CD14-positive monocyte (primary cell): ENCODE data around the gene PDLIM5. TPM values are rescaled to one million over a fixed set of nuclear protein-coding genes. Genes with fewer than 3 reads are reported as not detected.

ENCODE experiments used
- DNase-seq, 3 donors: peaks; one replicate each; pipeline ENCODE4 v3.0.0-alpha.2; 2011 to 2022
- H2AFZ ChIP-seq: 2 replicates; pipeline ENCODE4 v1.6.0; 2012; ENCODE audit warnings: mild to moderate bottlenecking, low read depth, low read length, inconsistent platforms; ENCODE audit not compliant: insufficient read depth, poor library complexity, severe bottlenecking
- H3K27ac ChIP-seq, 2 donors: 1 replicate in 1 of 2; 2 replicates in 1 of 2; pipeline ENCODE4 v1.5.1; 2012 to 2013; ENCODE audit warnings: low read length in 2 of 2, control low read depth in 1 of 2, inconsistent platforms in 1 of 2, low read depth in 1 of 2, mild to moderate bottlenecking in 1 of 2
- H3K27me3 ChIP-seq, 2 donors: one replicate each; pipeline versions ENCODE4 v1.6.0 to v1.6.1; 2011 to 2013; ENCODE audit warnings: low read length in 2 of 2; ENCODE audit not compliant: control insufficient read depth in 2 of 2, insufficient read depth in 2 of 2
- H3K36me3 ChIP-seq, 2 donors: replicated peaks in 1 of 2; 1 replicate in 1 of 2; 2 replicates in 1 of 2; pipeline versions ENCODE4 v1.5.1 to v1.6.1; 2012 to 2013; ENCODE audit warnings: low read length in 2 of 2, control low read depth in 1 of 2, inconsistent platforms in 1 of 2, mild to moderate bottlenecking in 1 of 2; ENCODE audit not compliant: insufficient read depth in 2 of 2, control insufficient read depth in 1 of 2
- H3K4me1 ChIP-seq, 2 donors: 1 replicate in 1 of 2; 2 replicates in 1 of 2; pipeline versions ENCODE4 v1.5.1 to v1.6.1; 2012 to 2013; ENCODE audit warnings: low read length in 2 of 2, control low read depth in 1 of 2, inconsistent platforms in 1 of 2, mild to moderate bottlenecking in 1 of 2, moderate library complexity in 1 of 2; ENCODE audit not compliant: insufficient read depth in 2 of 2, control insufficient read depth in 1 of 2
- H3K4me2 ChIP-seq: replicated peaks from 2 replicates; pipeline ENCODE3; 2012; ENCODE audit warnings: low read length, moderate library complexity, mild to moderate bottlenecking; ENCODE audit not compliant: poor library complexity, severe bottlenecking; ENCODE audit errors: extremely low read depth
- H3K4me3 ChIP-seq, 3 experiments: fragments of 200-600 bp in 1 of 3; sonication (generic) in 1 of 3; replicated peaks in 1 of 3; 1 replicate in 2 of 3; 2 replicates in 1 of 3; pipeline ENCODE4 v1.5.1; 2011 to 2013; ENCODE audit warnings: low read length in 3 of 3, mild to moderate bottlenecking in 3 of 3, control low read depth in 2 of 3, low read depth in 2 of 3, inconsistent platforms in 1 of 3, moderate library complexity in 1 of 3
- H3K79me2 ChIP-seq: 2 replicates; pipeline ENCODE4 v1.6.0; 2012; ENCODE audit warnings: mild to moderate bottlenecking, control low read depth, inconsistent platforms, low read length, moderate library complexity; ENCODE audit not compliant: insufficient read depth
- H3K9ac ChIP-seq: 2 replicates; pipeline ENCODE4 v1.6.0; 2017; ENCODE audit warnings: low read length, mild to moderate bottlenecking; ENCODE audit not compliant: insufficient read depth, poor library complexity, severe bottlenecking
- H3K9me3 ChIP-seq, 2 donors: replicated peaks in 1 of 2; 1 replicate in 1 of 2; 2 replicates in 1 of 2; pipeline versions ENCODE4 v1.5.1 to v1.6.1; 2012 to 2013; ENCODE audit warnings: low read length in 2 of 2, control low read depth in 1 of 2; ENCODE audit not compliant: control insufficient read depth in 1 of 2, insufficient read depth in 1 of 2
- H4K20me1 ChIP-seq: 2 replicates; pipeline ENCODE4 v1.6.0; 2012; ENCODE audit warnings: mild to moderate bottlenecking, low read length, control low read depth, moderate library complexity; ENCODE audit not compliant: insufficient read depth
- H3K27ac Mint-ChIP-seq, 7 donors: one replicate each; pipeline ENCODE4 v1.8.0; 2020; ENCODE audit warnings: mild to moderate bottlenecking in 7 of 7, mixed read lengths in 7 of 7, moderate library complexity in 6 of 7, inconsistent platforms in 2 of 7
- H3K27me3 Mint-ChIP-seq, 3 donors: one replicate each; pipeline ENCODE4 v1.8.0; 2021 to 2022; ENCODE audit warnings: low read depth in 3 of 3, mild to moderate bottlenecking in 3 of 3, mixed read lengths in 3 of 3, moderate library complexity in 3 of 3, inconsistent platforms in 1 of 3
- H3K36me3 Mint-ChIP-seq, 2 donors: one replicate each; pipeline ENCODE4 v1.8.0; 2020; ENCODE audit warnings: mixed read lengths in 2 of 2, inconsistent platforms in 1 of 2, mild to moderate bottlenecking in 1 of 2
- H3K4me1 Mint-ChIP-seq: one replicate; pipeline ENCODE4 v1.8.0; 2020; ENCODE audit warnings: mild to moderate bottlenecking, mixed read lengths
- H3K4me3 Mint-ChIP-seq, 2 donors: one replicate each; pipeline ENCODE4 v1.8.0; 2020; ENCODE audit warnings: mild to moderate bottlenecking in 2 of 2, mixed read lengths in 2 of 2, moderate library complexity in 1 of 2
- H3K9me3 Mint-ChIP-seq, 7 donors: one replicate each; pipeline ENCODE4 v1.8.0; 2020 to 2022; ENCODE audit warnings: mixed read lengths in 7 of 7, mild to moderate bottlenecking in 6 of 7, moderate library complexity in 6 of 7, inconsistent platforms in 2 of 7
- CTCF ChIP-seq: fragments of 200-600 bp; IDR thresholded peaks from one replicate; pipeline ENCODE4 v1.8.0; 2022; ENCODE audit warnings: antibody characterized with exemption, mild to moderate bottlenecking
- WGBS: methylation state at CpG from one replicate; pipeline ENCODE4 v1.1.5; 2013; ENCODE audit warnings: missing lambda C conversion rate; ENCODE audit not compliant: insufficient coverage; 5-methylcytosine and 5-hydroxymethylcytosine counted together
- intact Hi-C, 2 donors: fragments of 100-400 bp; cut with micrococcal nuclease; formaldehyde crosslinking; loops; one replicate each; pipeline versions ENCODE4 v1.15.0 to v1.15.1; 2023
- polyA plus RNA-seq, 3 donors: library from polyadenylated mRNA; depleted of rRNA in 1 of 3; unstranded in 2 of 3; stranded (reverse) in 1 of 3; fragments of 300-500 nt in 2 of 3; fragments of >200 nt in 1 of 3; fragmentation: Illumina TruSeq in 2 of 3; gene quantifications; 1 replicate in 2 of 3; 2 replicates in 1 of 3; pipeline ENCODE4 v1.2.3, GENCODE V29; 2012 to 2021

The PDLIM5 gene
- polyA plus RNA-seq, 3 donors, result 75.3 to 105 (median 80.9) TPM

- DNase-seq, result no peak
- H3K27ac ChIP-seq, result no peak overlapping the region
- no peak overlapping the region for H2AFZ ChIP-seq
- intact Hi-C loops, result no loop called here
- H3K9me3 ChIP-seq, result no peaks in the 10 kb centered on the region
- Mint-ChIP-seq H3K27me3 (no peaks in the 10 kb centered on the region), H3K4me1 (peaks cover 11% of the 10 kb centered on the region), H3K27ac (no peak overlapping the region), H3K36me3 (peaks cover 12 to 13% of the 10 kb centered on the region in 2 donors), H3K9me3 (no peaks in the 10 kb centered on the region), H3K4me3 (no peak overlapping the region)
- H3K4me3 ChIP-seq, result no peak overlapping the region
- no peaks in the 10 kb centered on the region for H3K36me3 ChIP-seq
- TF ChIP-seq CTCF, result no peak
- H4K20me1 ChIP-seq, result peaks cover 50% of the 10 kb centered on the region
- WGBS, result no CpG with 5 or more reads among the region's 2 CpGs
- H3K9ac ChIP-seq, result no peak overlapping the region
- no peak overlapping the region for H3K4me2 ChIP-seq
- H3K4me1 ChIP-seq, result no peaks in the 10 kb centered on the region
- no peaks in the 10 kb centered on the region for H3K79me2 ChIP-seq
- no peaks in the 10 kb centered on the region for H3K27me3 ChIP-seq
These were observed 93.6 kb downstream of the PDLIM5 start for GRCh38 chr4:94545296-94545695.

GRCh38 chr4:94546949-94547348, 95.2 kb downstream of the PDLIM5 start:
- no peaks in the 10 kb centered on the region for H3K9me3 Mint-ChIP-seq
- no peak overlapping the region for H3K4me2 ChIP-seq
- WGBS, result 100% methylated on average over 3 of the region's 3 CpGs
- no peaks in the 10 kb centered on the region for H3K27me3 Mint-ChIP-seq
- H3K4me1 Mint-ChIP-seq, result peaks cover 11% of the 10 kb centered on the region
- intact Hi-C loops, result no loop called here
- H2AFZ ChIP-seq, result no peak overlapping the region
- H3K9me3 ChIP-seq, result no peaks in the 10 kb centered on the region
- no peaks in the 10 kb centered on the region for H3K4me1 ChIP-seq
- H3K4me3 ChIP-seq, result no peak overlapping the region
- H3K27ac Mint-ChIP-seq, result peak overlapping the region in 1 of 7 donors; percentile 18
- peaks cover 44% of the 10 kb centered on the region for H4K20me1 ChIP-seq
- no peaks in the 10 kb centered on the region for H3K27me3 ChIP-seq
- no peak for DNase-seq
- H3K9ac ChIP-seq, result no peak overlapping the region
- H3K4me3 Mint-ChIP-seq, result no peak overlapping the region
- H3K36me3 ChIP-seq, result no peaks in the 10 kb centered on the region
- peaks cover 8 to 16% of the 10 kb centered on the region in 2 donors for H3K36me3 Mint-ChIP-seq
- no peak overlapping the region for H3K27ac ChIP-seq
- TF ChIP-seq CTCF, result no peak
- no peaks in the 10 kb centered on the region for H3K79me2 ChIP-seq
